Kidney (tissue), 14 donors: Measurements from ENCODE around the gene KRTAP3-3. TPM values are rescaled to one million over a fixed set of nuclear protein-coding genes. Genes with fewer than 3 reads are reported as not detected.
A peak's percentile ranks its signal among the peaks of the same experiment; 100 is the strongest.

ENCODE experiments used
- DNase-seq, 5 donors: peaks; one replicate each; pipeline ENCODE4 v3.0.0-alpha.2; 2013 to 2020
- FAIRE-seq: peaks from 2 replicates; lab custom pipeline; 2012; peaks lifted over from hg19 to GRCh38; lab: Jason Lieb, UNC
- H3K27ac ChIP-seq, 2 donors: one replicate each; pipeline ENCODE4 v1.7.0; 2013; ENCODE audit warnings: low read depth in 2 of 2, low read length in 2 of 2, inconsistent platforms in 1 of 2
- H3K27me3 ChIP-seq: one replicate; pipeline ENCODE4 v1.7.1; 2013; ENCODE audit warnings: low read length, inconsistent platforms; ENCODE audit not compliant: control insufficient read depth, insufficient read depth
- H3K36me3 ChIP-seq, 3 donors: one replicate each; pipeline versions ENCODE4 v1.7.0 to v1.7.1; 2013; ENCODE audit warnings: low read length in 3 of 3, control low read depth in 1 of 3, inconsistent platforms in 1 of 3; ENCODE audit not compliant: insufficient read depth in 3 of 3, control insufficient read depth in 2 of 3
- H3K4me1 ChIP-seq, 3 donors: one replicate each; pipeline versions ENCODE4 v1.7.0 to v1.7.1; 2013; ENCODE audit warnings: low read length in 3 of 3, inconsistent platforms in 1 of 3, low read depth in 1 of 3; ENCODE audit not compliant: control insufficient read depth in 2 of 3, insufficient read depth in 2 of 3
- H3K4me3 ChIP-seq, 3 donors: one replicate each; pipeline versions ENCODE4 v1.7.0 to v1.8.1; 2013; ENCODE audit warnings: low read length in 3 of 3, control low read depth in 1 of 3, inconsistent platforms in 1 of 3
- H3K9ac ChIP-seq, 3 donors: one replicate each; pipeline versions ENCODE4 v1.7.0 to v1.7.1; 2013; ENCODE audit warnings: low read length in 3 of 3, control low read depth in 1 of 3, inconsistent platforms in 1 of 3
- H3K9me3 ChIP-seq, 3 donors: one replicate each; pipeline versions ENCODE4 v1.7.0 to v1.7.1; 2013; ENCODE audit warnings: low read length in 3 of 3, control low read depth in 1 of 3, inconsistent platforms in 1 of 3; ENCODE audit not compliant: control insufficient read depth in 2 of 3, insufficient read depth in 1 of 3
- CTCF ChIP-seq: IDR thresholded peaks from 3 replicates; pipeline ENCODE4 v1.5.1; 2012; ENCODE audit warnings: mild to moderate bottlenecking, moderate library complexity, borderline replicate concordance; ENCODE audit not compliant: insufficient read depth; ENCODE audit errors: extremely low read depth
- intact Hi-C: fragments of 100-400 bp; cut with DNase I; formaldehyde crosslinking; loops from one replicate; pipeline ENCODE4 v1.11.1; 2022
- polyA plus RNA-seq: library from polyadenylated mRNA; stranded (reverse); fragments of 350-450 nt; fragmentation: Illumina TruSeq; extraction: RNeasy Lipid Tissue Mini Kit (QIAGEN cat#74804); gene quantifications from one replicate; pipeline ENCODE4 v1.2.3, GENCODE V29; 2014; ENCODE audit warnings: low read depth, low replicate concordance; ENCODE audit not compliant: insufficient read depth
- total RNA-seq: library from RNA; stranded (reverse); fragmentation: NEBNext Ultra II Directional; extraction: Animal tissue kit (Norgen Biotek cat#: 25700); gene quantifications from one replicate; pipeline ENCODE4 v1.2.1, GENCODE V29; 2021
- donor health status: control.
- donor health status: control.
- donor health status: control.
- donor health status: control.
- donor health status: control.
- donor health status: DM: yes; HTN: yes; CAD: no.
- donor health status: Normal renal cell carcinoma (clear cell type).

KRTAP3-3 gene
- total and polyA plus RNA-seq, 2 donors from 2014 or later: not detected

- H3K9ac ChIP-seq: no peak overlapping the region
- H3K4me3 ChIP-seq: no peak overlapping the region
- H3K27me3 ChIP-seq: no peaks in the 10 kb centered on the region
- H3K27ac ChIP-seq: no peak overlapping the region
- no peak for TF ChIP-seq CTCF
- FAIRE-seq (no peak), DNase-seq (no peak)
- no peaks in the 10 kb centered on the region for H3K36me3 ChIP-seq
- no peaks in the 10 kb centered on the region for H3K9me3 ChIP-seq
- peaks cover 0 to 6% (median 0%) of the 10 kb centered on the region in 3 donors for H3K4me1 ChIP-seq
- intact Hi-C loops: no loop called here
Measured at GRCh38 chr17:40952661-40953060, 41.3 kb downstream of the KRTAP3-3 start.

- intact Hi-C loops: no loop called here
- no peak overlapping the region for H3K27ac ChIP-seq
- no peak overlapping the region for H3K4me3 ChIP-seq
- FAIRE-seq (no peak), DNase-seq (peak in 3 of 5 donors; percentile 48 to 69 (median 68))
- H3K9me3 ChIP-seq: no peaks in the 10 kb centered on the region
- TF ChIP-seq CTCF: no peak
- no peaks in the 10 kb centered on the region for H3K36me3 ChIP-seq
- no peaks in the 10 kb centered on the region for H3K27me3 ChIP-seq
- H3K4me1 ChIP-seq: peaks cover 0 to 6% (median 0%) of the 10 kb centered on the region in 3 donors
- no peak overlapping the region for H3K9ac ChIP-seq
Measured at GRCh38 chr17:40952154-40952553, 41.8 kb downstream of the KRTAP3-3 start.

GRCh38 chr17:40951011-40951622 lies 42.8 kb downstream of the KRTAP3-3 start:
- H3K9me3 ChIP-seq: no peaks in the 10 kb centered on the region
- H3K4me1 ChIP-seq: no peaks in the 10 kb centered on the region
- TF ChIP-seq CTCF: no peak
- no peak overlapping the region for H3K27ac ChIP-seq
- H3K36me3 ChIP-seq: no peaks in the 10 kb centered on the region
- no peak for DNase-seq
- H3K27me3 ChIP-seq: no peaks in the 10 kb centered on the region
- no peak overlapping the region for H3K9ac ChIP-seq
- FAIRE-seq: no peak
- intact Hi-C loops: no loop called here
- no peak overlapping the region for H3K4me3 ChIP-seq

GRCh38 chr17:40950176-40950575 lies 43.8 kb downstream of the KRTAP3-3 start:
- intact Hi-C loops: no loop called here
- FAIRE-seq: no peak

More at GRCh38 chr17:40950176-40950575, 43.8 kb downstream of the KRTAP3-3 start:
- Histone ChIP-seq H3K4me3 (no peak overlapping the region), H3K9ac (no peak overlapping the region), H3K27me3 (no peaks in the 10 kb centered on the region), H3K36me3 (no peaks in the 10 kb centered on the region), H3K4me1 (no peaks in the 10 kb centered on the region), H3K9me3 (no peaks in the 10 kb centered on the region), H3K27ac (no peak overlapping the region)
- DNase-seq: no peak
- no peak for TF ChIP-seq CTCF
